ENCODE measurements around the gene CCDC77.
A peak's percentile ranks its signal among the peaks of the same experiment; 100 is the strongest.

The CCDC77 gene

GRCh38 chr12:467591-467990 is 66.1 kb downstream of the CCDC77 start:
- no peak for TF ChIP-seq CTCF (conservative IDR thresholded peaks at IDR 0.05; ENCODE audit: low read depth, low read length)
- DNase-seq (ENCODE audit: low read depth), result peak; percentile 49
- H3K4me3 ChIP-seq (ENCODE audit: low read depth, low read length), result no peak overlapping the region

DNA sequence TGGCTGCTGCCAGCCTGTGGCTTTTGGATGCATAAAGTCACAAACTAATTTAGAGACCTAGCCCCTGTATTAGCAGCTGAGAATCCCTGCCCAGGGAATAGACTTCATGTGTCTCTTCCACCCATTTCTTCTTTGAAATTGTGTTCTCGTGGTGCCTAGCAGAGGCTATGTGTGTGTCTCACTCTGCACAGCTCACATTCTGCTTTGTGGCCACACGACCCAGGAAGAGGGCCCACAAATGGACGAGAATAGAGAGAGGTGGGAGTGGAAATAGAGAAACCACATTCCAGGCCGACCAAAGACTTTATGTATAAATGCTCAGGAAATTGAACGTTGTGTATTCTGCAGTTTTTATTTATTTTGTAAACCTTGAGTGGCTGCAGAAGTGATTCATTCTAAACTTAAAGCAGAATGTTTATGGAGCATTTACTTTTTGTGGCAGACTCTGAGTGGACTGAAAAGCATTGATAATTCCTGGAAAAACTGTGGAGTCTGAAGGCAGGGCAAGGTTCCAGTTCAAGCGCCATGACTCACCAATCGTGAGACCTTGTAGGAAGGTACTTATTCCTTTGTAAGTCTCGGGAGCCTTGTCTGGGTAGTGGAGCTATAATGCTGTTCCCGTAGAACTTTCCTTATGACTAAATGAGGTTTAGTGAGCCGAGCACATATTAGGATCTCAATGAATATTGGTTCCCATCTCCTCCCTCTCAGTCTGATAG is 67.4 kb downstream of the CCDC77 start:
- TF ChIP-seq CTCF (conservative IDR thresholded peaks at IDR 0.05; ENCODE audit: low read depth, low read length), result no peak
- DNase-seq (ENCODE audit: low read depth), result no peak
- H3K4me3 ChIP-seq (ENCODE audit: low read depth, low read length), result no peak overlapping the region

- no peak for TF ChIP-seq CTCF (conservative IDR thresholded peaks at IDR 0.05; ENCODE audit: low read depth, low read length)
- DNase-seq (ENCODE audit: low read depth), result no peak
- H3K4me3 ChIP-seq (ENCODE audit: low read depth, low read length), result no peak overlapping the region
These were observed 68.7 kb downstream of the CCDC77 start for GRCh38 chr12:470133-470532.

DNA sequence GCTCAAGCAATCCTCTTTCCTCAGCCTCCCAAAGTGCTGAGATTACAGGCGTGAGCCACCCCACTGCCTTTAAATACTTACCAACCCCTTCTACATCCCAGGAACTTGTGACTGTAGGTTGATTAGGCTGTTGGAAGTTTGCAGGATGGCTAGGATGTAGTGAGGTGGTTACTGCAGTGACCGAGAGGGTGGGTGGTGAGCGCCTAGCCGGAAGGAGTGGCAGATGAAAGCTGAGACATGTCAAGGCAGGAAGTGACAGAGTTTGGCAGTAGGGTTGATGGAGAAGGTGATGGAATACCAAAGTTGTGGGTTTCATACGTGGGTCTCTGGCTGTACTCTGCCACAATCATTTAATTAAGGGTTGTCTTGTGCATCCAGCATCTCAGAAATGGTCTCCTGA is 71.8 kb downstream of the CCDC77 start:
- no peak for DNase-seq (ENCODE audit: low read depth)
- no peak overlapping the region for H3K4me3 ChIP-seq (ENCODE audit: low read depth, low read length)
- TF ChIP-seq CTCF (conservative IDR thresholded peaks at IDR 0.05; ENCODE audit: low read depth, low read length), result no peak

GRCh38 chr12:473863-474577 is 72.6 kb downstream of the CCDC77 start:
- no peak for DNase-seq (ENCODE audit: low read depth)
- no peak overlapping the region for H3K4me3 ChIP-seq (ENCODE audit: low read depth, low read length)
- no peak for TF ChIP-seq CTCF (conservative IDR thresholded peaks at IDR 0.05; ENCODE audit: low read depth, low read length)

- no peak overlapping the region for H3K4me3 ChIP-seq (ENCODE audit: low read depth, low read length)
- no peak for TF ChIP-seq CTCF (conservative IDR thresholded peaks at IDR 0.05; ENCODE audit: low read depth, low read length)
- no peak for DNase-seq (ENCODE audit: low read depth)
These were observed 73.8 kb downstream of the CCDC77 start for GRCh38 chr12:475286-475685.

DNA sequence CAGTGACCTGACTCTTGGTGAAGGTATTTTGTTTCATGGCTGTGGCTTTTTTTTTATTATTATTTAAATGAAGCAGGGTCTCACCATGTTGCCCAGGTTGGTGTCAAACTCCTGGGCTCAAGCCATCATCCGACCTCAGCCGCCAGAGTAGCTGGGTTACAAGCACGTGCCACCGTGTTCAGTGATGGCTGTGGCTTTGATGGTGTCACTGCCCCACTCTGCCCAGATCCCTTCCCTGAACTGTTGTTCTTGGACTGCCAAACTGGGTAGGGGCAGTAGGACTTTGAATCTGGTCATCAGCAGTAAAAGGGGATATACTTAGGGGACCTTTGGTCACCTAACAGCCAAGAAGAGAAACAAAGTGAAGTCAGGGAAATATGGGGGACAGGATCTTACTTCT is 77.7 kb downstream of the CCDC77 start:
- no peak for TF ChIP-seq CTCF (conservative IDR thresholded peaks at IDR 0.05; ENCODE audit: low read depth, low read length)
- DNase-seq (ENCODE audit: low read depth), result no peak
- H3K4me3 ChIP-seq (ENCODE audit: low read depth, low read length), result no peak overlapping the region
